Liver (tissue), 9 donors: ENCODE data around the gene RAB6B. TPM values are rescaled to one million over a fixed set of nuclear protein-coding genes. Genes with fewer than 3 reads are reported as not detected.

Experiments used
- DNase-seq: peaks from one replicate; pipeline ENCODE4 v3.0.0-alpha.2; 2017; ENCODE audit warnings: low spot score
- H3K27ac ChIP-seq, 2 donors: one replicate each; pipeline ENCODE4 v1.7.0; 2013; ENCODE audit warnings: inconsistent platforms in 2 of 2, low read length in 2 of 2, control low read depth in 1 of 2, low read depth in 1 of 2, mild to moderate bottlenecking in 1 of 2
- H3K27me3 ChIP-seq, 4 donors: one replicate each; pipeline versions ENCODE4 v1.6.1 to v1.7.0; 2013; ENCODE audit warnings: low read length in 3 of 4, inconsistent platforms in 1 of 4, mild to moderate bottlenecking in 1 of 4, moderate library complexity in 1 of 4; ENCODE audit not compliant: control insufficient read depth in 4 of 4, insufficient read depth in 4 of 4
- H3K36me3 ChIP-seq, 4 donors: one replicate each; pipeline versions ENCODE4 v1.6.1 to v1.7.0; 2013; ENCODE audit warnings: low read length in 3 of 4, mild to moderate bottlenecking in 3 of 4, low read depth in 1 of 4, moderate library complexity in 1 of 4; ENCODE audit not compliant: control insufficient read depth in 4 of 4, insufficient read depth in 3 of 4
- H3K4me1 ChIP-seq, 4 donors: one replicate each; pipeline versions ENCODE4 v1.6.1 to v1.7.0; 2013; ENCODE audit warnings: low read length in 3 of 4, mild to moderate bottlenecking in 3 of 4, moderate library complexity in 1 of 4; ENCODE audit not compliant: control insufficient read depth in 4 of 4, insufficient read depth in 4 of 4
- H3K4me3 ChIP-seq, 3 donors: one replicate each; pipeline versions ENCODE4 v1.6.1 to v1.7.0; 2013; ENCODE audit warnings: low read length in 3 of 3, control low read depth in 1 of 3, low read depth in 1 of 3, mild to moderate bottlenecking in 1 of 3
- H3K9ac ChIP-seq, 2 donors: one replicate each; pipeline ENCODE4 v1.7.0; 2013; ENCODE audit warnings: low read length in 2 of 2, mild to moderate bottlenecking in 2 of 2, moderate library complexity in 2 of 2, control low read depth in 1 of 2, low read depth in 1 of 2
- H3K9me3 ChIP-seq, 4 donors: one replicate each; pipeline versions ENCODE4 v1.6.1 to v1.7.0; 2013; ENCODE audit warnings: low read length in 3 of 4; ENCODE audit not compliant: control insufficient read depth in 4 of 4
- CTCF ChIP-seq: fragments of 150-350 bp; IDR thresholded peaks from 2 replicates; pipeline ENCODE4 v1.5.1; 2017; ENCODE audit warnings: improper control_type of control experiment, low read depth, low read length; ENCODE audit not compliant: missing input control
- EGR1 ChIP-seq, 2 donors: IDR thresholded peaks; 2 replicates each; pipeline ENCODE4 v1.6.1; 2016 to 2018; ENCODE audit warnings: antibody characterized with exemption in 2 of 2, low read depth in 2 of 2
- FOXA1 ChIP-seq: IDR thresholded peaks from 2 replicates; pipeline ENCODE4 v1.6.1; 2016; ENCODE audit warnings: antibody characterized with exemption
- FOXA2 ChIP-seq: IDR thresholded peaks from 2 replicates; pipeline ENCODE4 v1.6.1; 2016; ENCODE audit warnings: antibody characterized with exemption
- HNF4A ChIP-seq, 2 donors: conservative IDR thresholded peaks; 2 replicates each; pipeline ENCODE4 v1.6.1; 2016; ENCODE audit warnings: antibody characterized with exemption in 2 of 2, mild to moderate bottlenecking in 2 of 2
- HNF4G ChIP-seq: IDR thresholded peaks from 2 replicates; pipeline ENCODE4 v1.6.1; 2016; ENCODE audit warnings: antibody characterized with exemption
- JUND ChIP-seq, 2 donors: IDR thresholded peaks; 2 replicates each; pipeline ENCODE4 v1.6.1; 2016; ENCODE audit warnings: antibody characterized with exemption in 2 of 2
- NR2F2 ChIP-seq: IDR thresholded peaks from 2 replicates; pipeline ENCODE4 v1.6.1; 2016; ENCODE audit warnings: antibody characterized with exemption
- RAD21 ChIP-seq, 2 donors: IDR thresholded peaks; 2 replicates each; pipeline ENCODE4 v1.6.1; 2016; ENCODE audit warnings: antibody characterized with exemption in 2 of 2, mild to moderate bottlenecking in 2 of 2
- RXRA ChIP-seq, 2 donors: IDR thresholded peaks; 2 replicates each; pipeline ENCODE4 v1.6.1; 2017 to 2018; ENCODE audit warnings: antibody characterized with exemption in 2 of 2, mild to moderate bottlenecking in 1 of 2
- SP1 ChIP-seq: IDR thresholded peaks from 2 replicates; pipeline ENCODE4 v1.6.1; 2018; ENCODE audit warnings: antibody characterized with exemption, mild to moderate bottlenecking
- TAF1 ChIP-seq: conservative IDR thresholded peaks from 2 replicates; pipeline ENCODE4 v1.6.1; 2016; ENCODE audit warnings: antibody characterized with exemption, mild to moderate bottlenecking
- YY1 ChIP-seq: IDR thresholded peaks from 2 replicates; pipeline ENCODE4 v1.6.1; 2016; ENCODE audit warnings: antibody characterized with exemption, mild to moderate bottlenecking
- WGBS: extraction: QIAGEN DNeasy Blood & Tissue Kit; methylation state at CpG from one replicate; pipeline ENCODE4 v1.1.7; 2013; 5-methylcytosine and 5-hydroxymethylcytosine counted together
- polyA plus RNA-seq, 2 donors: library from polyadenylated mRNA; stranded (reverse) in 1 of 2; unstranded in 1 of 2; fragments of 200-250 nt in 1 of 2; fragments of >200 nt in 1 of 2; fragmentation: Nextera tagmentation in 1 of 2; extraction: Ambion mirVana in 1 of 2; gene quantifications; one replicate each; pipeline versions ENCODE4 v1.2.1 to v1.2.3, GENCODE V29; 2013 to 2015
- total RNA-seq, 2 donors: library from RNA; depleted of rRNA; stranded (reverse); fragments of >200 nt; gene quantifications; one replicate each; pipeline ENCODE4 v1.2.3, GENCODE V29; 2014
- TF ChIP-seq, protein P1 (sequence below): IDR thresholded peaks from 2 replicates; pipeline ENCODE4 v1.6.1; 2016; ENCODE audit warnings: antibody characterized with exemption
- TF ChIP-seq, protein P2 (sequence below): IDR thresholded peaks from 2 replicates; pipeline ENCODE4 v1.6.1; 2016; ENCODE audit warnings: antibody characterized with exemption
- TF ChIP-seq, protein P3 (sequence below): IDR thresholded peaks from 2 replicates; pipeline ENCODE4 v1.6.1; 2016; ENCODE audit warnings: antibody characterized with exemption, mild to moderate bottlenecking
- TF ChIP-seq, protein P4 (sequence below): IDR thresholded peaks from 2 replicates; pipeline ENCODE4 v1.6.1; 2016; ENCODE audit warnings: antibody characterized with exemption
- donor health status: healthy.
- donor health status: healthy.
- donor health status: healthy.
- donor health status: healthy.
- donor health status: healthy.

Gene RAB6B
- total and polyA plus RNA-seq, 4 donors, result 0.08 to 2.8 (median 0.28) TPM

- H3K4me1 ChIP-seq, result no peaks in the 10 kb centered on the region
- WGBS, result 84% methylated on average over 4 of the region's 4 CpGs
- no peak overlapping the region for H3K9ac ChIP-seq
- no peaks in the 10 kb centered on the region for H3K9me3 ChIP-seq
- DNase-seq, result no peak
- no peaks in the 10 kb centered on the region for H3K27me3 ChIP-seq
- H3K27ac ChIP-seq, result no peak overlapping the region
- no peak for TF ChIP-seq SP1
- no peak for TF ChIP-seq NR2F2
- TF ChIP-seq TAF1, result no peak
- no peak for TF ChIP-seq YY1
- TF ChIP-seq RAD21 (IDR thresholded peaks at IDR 0.05), result no peak
- TF ChIP-seq RXRA (IDR thresholded peaks at IDR 0.05), result no peak
- no peak for TF ChIP-seq HNF4G
- no peak for TF ChIP-seq JUND (IDR thresholded peaks at IDR 0.05)
- TF ChIP-seq, protein P1, sequence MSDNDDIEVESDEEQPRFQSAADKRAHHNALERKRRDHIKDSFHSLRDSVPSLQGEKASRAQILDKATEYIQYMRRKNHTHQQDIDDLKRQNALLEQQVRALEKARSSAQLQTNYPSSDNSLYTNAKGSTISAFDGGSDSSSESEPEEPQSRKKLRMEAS, result no peak
- TF ChIP-seq, protein P2, sequence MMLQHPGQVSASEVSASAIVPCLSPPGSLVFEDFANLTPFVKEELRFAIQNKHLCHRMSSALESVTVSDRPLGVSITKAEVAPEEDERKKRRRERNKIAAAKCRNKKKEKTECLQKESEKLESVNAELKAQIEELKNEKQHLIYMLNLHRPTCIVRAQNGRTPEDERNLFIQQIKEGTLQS, result no peak
- TF ChIP-seq HNF4A (conservative IDR thresholded peaks at IDR 0.05), result no peak
- no peak for TF ChIP-seq EGR1 (IDR thresholded peaks at IDR 0.05; ENCODE audit: low read depth in 2 of 2)
- no peak for TF ChIP-seq FOXA1
- TF ChIP-seq, protein P3, sequence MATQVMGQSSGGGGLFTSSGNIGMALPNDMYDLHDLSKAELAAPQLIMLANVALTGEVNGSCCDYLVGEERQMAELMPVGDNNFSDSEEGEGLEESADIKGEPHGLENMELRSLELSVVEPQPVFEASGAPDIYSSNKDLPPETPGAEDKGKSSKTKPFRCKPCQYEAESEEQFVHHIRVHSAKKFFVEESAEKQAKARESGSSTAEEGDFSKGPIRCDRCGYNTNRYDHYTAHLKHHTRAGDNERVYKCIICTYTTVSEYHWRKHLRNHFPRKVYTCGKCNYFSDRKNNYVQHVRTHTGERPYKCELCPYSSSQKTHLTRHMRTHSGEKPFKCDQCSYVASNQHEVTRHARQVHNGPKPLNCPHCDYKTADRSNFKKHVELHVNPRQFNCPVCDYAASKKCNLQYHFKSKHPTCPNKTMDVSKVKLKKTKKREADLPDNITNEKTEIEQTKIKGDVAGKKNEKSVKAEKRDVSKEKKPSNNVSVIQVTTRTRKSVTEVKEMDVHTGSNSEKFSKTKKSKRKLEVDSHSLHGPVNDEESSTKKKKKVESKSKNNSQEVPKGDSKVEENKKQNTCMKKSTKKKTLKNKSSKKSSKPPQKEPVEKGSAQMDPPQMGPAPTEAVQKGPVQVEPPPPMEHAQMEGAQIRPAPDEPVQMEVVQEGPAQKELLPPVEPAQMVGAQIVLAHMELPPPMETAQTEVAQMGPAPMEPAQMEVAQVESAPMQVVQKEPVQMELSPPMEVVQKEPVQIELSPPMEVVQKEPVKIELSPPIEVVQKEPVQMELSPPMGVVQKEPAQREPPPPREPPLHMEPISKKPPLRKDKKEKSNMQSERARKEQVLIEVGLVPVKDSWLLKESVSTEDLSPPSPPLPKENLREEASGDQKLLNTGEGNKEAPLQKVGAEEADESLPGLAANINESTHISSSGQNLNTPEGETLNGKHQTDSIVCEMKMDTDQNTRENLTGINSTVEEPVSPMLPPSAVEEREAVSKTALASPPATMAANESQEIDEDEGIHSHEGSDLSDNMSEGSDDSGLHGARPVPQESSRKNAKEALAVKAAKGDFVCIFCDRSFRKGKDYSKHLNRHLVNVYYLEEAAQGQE, result no peak
- TF ChIP-seq, protein P4, sequence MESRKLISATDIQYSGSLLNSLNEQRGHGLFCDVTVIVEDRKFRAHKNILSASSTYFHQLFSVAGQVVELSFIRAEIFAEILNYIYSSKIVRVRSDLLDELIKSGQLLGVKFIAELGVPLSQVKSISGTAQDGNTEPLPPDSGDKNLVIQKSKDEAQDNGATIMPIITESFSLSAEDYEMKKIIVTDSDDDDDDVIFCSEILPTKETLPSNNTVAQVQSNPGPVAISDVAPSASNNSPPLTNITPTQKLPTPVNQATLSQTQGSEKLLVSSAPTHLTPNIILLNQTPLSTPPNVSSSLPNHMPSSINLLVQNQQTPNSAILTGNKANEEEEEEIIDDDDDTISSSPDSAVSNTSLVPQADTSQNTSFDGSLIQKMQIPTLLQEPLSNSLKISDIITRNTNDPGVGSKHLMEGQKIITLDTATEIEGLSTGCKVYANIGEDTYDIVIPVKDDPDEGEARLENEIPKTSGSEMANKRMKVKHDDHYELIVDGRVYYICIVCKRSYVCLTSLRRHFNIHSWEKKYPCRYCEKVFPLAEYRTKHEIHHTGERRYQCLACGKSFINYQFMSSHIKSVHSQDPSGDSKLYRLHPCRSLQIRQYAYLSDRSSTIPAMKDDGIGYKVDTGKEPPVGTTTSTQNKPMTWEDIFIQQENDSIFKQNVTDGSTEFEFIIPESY, result no peak
- H3K4me3 ChIP-seq, result no peak overlapping the region
- H3K36me3 ChIP-seq, result no peaks in the 10 kb centered on the region
Measured at GRCh38 chr3:133862161-133862560, 33.5 kb downstream of the RAB6B start.

DNA sequence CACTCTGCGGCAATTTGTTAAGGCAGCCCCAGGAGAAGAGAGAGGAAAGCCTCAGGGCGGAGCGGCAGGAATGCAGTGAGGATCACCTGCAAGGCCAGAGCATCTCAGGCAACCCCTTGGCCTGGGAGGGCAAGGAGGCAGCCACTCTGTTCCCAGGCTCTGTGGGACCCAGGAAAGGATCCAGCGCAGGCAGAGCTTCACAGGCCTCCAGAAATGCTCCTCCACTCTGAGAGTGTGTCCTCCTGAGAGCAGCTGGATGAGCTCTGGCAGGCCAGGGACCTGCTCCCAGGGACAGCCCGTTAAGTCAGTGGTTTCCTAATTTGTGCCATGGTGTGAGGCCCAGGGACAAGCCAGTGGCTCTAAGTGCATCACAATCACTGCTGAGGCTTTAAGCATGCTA, 35.2 kb downstream of the RAB6B start:
- Histone ChIP-seq H3K27me3 (no peaks in the 10 kb centered on the region), H3K4me3 (no peak overlapping the region), H3K36me3 (no peaks in the 10 kb centered on the region), H3K27ac (no peak overlapping the region), H3K9ac (no peak overlapping the region), H3K4me1 (no peaks in the 10 kb centered on the region), H3K9me3 (no peaks in the 10 kb centered on the region)
- no peak for DNase-seq
- TF ChIP-seq YY1, result no peak
- TF ChIP-seq EGR1 (IDR thresholded peaks at IDR 0.05; ENCODE audit: low read depth in 2 of 2), result no peak
- TF ChIP-seq FOXA2, result no peak
- TF ChIP-seq, protein P4, result no peak
- TF ChIP-seq JUND (IDR thresholded peaks at IDR 0.05), result no peak
- TF ChIP-seq, protein P1, result no peak
- TF ChIP-seq NR2F2, result no peak
- TF ChIP-seq, protein P3, result no peak
- no peak for TF ChIP-seq CTCF
- no peak for TF ChIP-seq FOXA1
- TF ChIP-seq SP1, result no peak
- TF ChIP-seq HNF4G, result no peak
- TF ChIP-seq RXRA (IDR thresholded peaks at IDR 0.05), result no peak
- TF ChIP-seq HNF4A (conservative IDR thresholded peaks at IDR 0.05), result no peak
- TF ChIP-seq, protein P2, result no peak
- WGBS, result 92% methylated on average over 5 of the region's 5 CpGs
